H1 (cell line): ENCODE results near the gene NDST4. TPM values are rescaled to one million over a fixed set of nuclear protein-coding genes. Genes with fewer than 3 reads are reported as not detected.

Experiments used
- CTCF ChIA-PET: fragments of 300-600 bp; sonication (Branson Sonifier 250); formaldehyde crosslinking; loops from one replicate; lab custom pipeline; 2021; ENCODE audit not compliant: partially characterized antibody; lab: Charles Lee
- POLR2A ChIA-PET: fragments of 300-600 bp; sonication (Branson Sonifier 250); formaldehyde crosslinking; loops from one replicate; lab custom pipeline; 2021; ENCODE audit warnings: inconsistent platforms; ENCODE audit not compliant: partially characterized antibody; lab: Charles Lee
- DNase-seq, 2 experiments: peaks; one replicate each; pipeline versions ENCODE4 v3.0.0 to v3.0.0-alpha.2; 2010 to 2022; ENCODE audit warnings: low spot score in 2 of 2, low read depth in 1 of 2, mixed read lengths in 1 of 2
- FAIRE-seq: peaks from 2 replicates; lab custom pipeline; 2011; peaks lifted over from hg19 to GRCh38; lab: Jason Lieb, UNC
- H2AFZ ChIP-seq: 2 replicates; pipeline ENCODE4 v1.8.1; 2012; ENCODE audit warnings: low read length, inconsistent platforms
- H2AK5ac ChIP-seq: 2 replicates; pipeline ENCODE4 v1.6.1; 2013; ENCODE audit warnings: low read depth, low read length
- H2BK120ac ChIP-seq: replicated peaks from 2 replicates; pipeline ENCODE3; 2013; ENCODE audit warnings: low read depth, low read length, inconsistent platforms
- H2BK12ac ChIP-seq: 2 replicates; pipeline ENCODE4 v1.6.1; 2013; ENCODE audit warnings: low read depth, low read length
- H2BK15ac ChIP-seq: 2 replicates; pipeline ENCODE4 v1.6.1; 2013; ENCODE audit warnings: low read length
- H2BK20ac ChIP-seq: 2 replicates; pipeline ENCODE4 v1.6.1; 2013; ENCODE audit warnings: low read length
- H2BK5ac ChIP-seq: 2 replicates; pipeline ENCODE4 v1.6.1; 2013; ENCODE audit warnings: low read depth, low read length
- H3K14ac ChIP-seq: 2 replicates; pipeline ENCODE4 v1.6.1; 2013; ENCODE audit warnings: inconsistent platforms; ENCODE audit not compliant: insufficient read length
- H3K18ac ChIP-seq: 2 replicates; pipeline ENCODE4 v1.6.1; 2013; ENCODE audit warnings: low read length; ENCODE audit errors: extremely low read depth
- H3K23ac ChIP-seq: 2 replicates; pipeline ENCODE4 v1.6.1; 2013; ENCODE audit warnings: inconsistent platforms; ENCODE audit not compliant: insufficient read length
- H3K23me2 ChIP-seq: 2 replicates; pipeline ENCODE4 v1.6.1; 2013; ENCODE audit warnings: low read depth, low read length
- H3K27ac ChIP-seq: 2 replicates; pipeline ENCODE4 v1.6.1; 2011; ENCODE audit warnings: low read depth, low read length, inconsistent platforms
- H3K27me3 ChIP-seq, 4 experiments: replicated peaks in 1 of 4; 1 replicate in 1 of 4; 2 replicates in 3 of 4; pipeline versions ENCODE4 v1.6.1 to v1.8.1; 2011 to 2013; ENCODE audit warnings: low read length in 3 of 4, mild to moderate bottlenecking in 3 of 4, inconsistent platforms in 2 of 4, mixed read lengths in 2 of 4, moderate library complexity in 1 of 4; ENCODE audit not compliant: control insufficient read depth in 3 of 4, insufficient read depth in 3 of 4; ENCODE audit errors: extremely low read depth in 1 of 4
- H3K36me3 ChIP-seq, 4 experiments: 2 replicates each; pipeline versions ENCODE4 v1.6.1 to v1.8.1; 2011 to 2013; ENCODE audit warnings: mild to moderate bottlenecking in 4 of 4, low read length in 3 of 4, moderate library complexity in 2 of 4, control low read depth in 1 of 4, inconsistent platforms in 1 of 4; ENCODE audit not compliant: insufficient read depth in 4 of 4, control insufficient read depth in 2 of 4
- H3K4ac ChIP-seq: replicated peaks from 2 replicates; pipeline ENCODE3; 2013; ENCODE audit warnings: low read length, low read depth, mixed read lengths, inconsistent platforms; ENCODE audit not compliant: insufficient read length
- H3K4me1 ChIP-seq, 4 experiments: replicated peaks in 1 of 4; 1 replicate in 1 of 4; 2 replicates in 3 of 4; pipeline versions ENCODE4 v1.6.1 to v1.8.1; 2011 to 2013; ENCODE audit warnings: low read length in 3 of 4, inconsistent platforms in 2 of 4, mixed read lengths in 1 of 4; ENCODE audit not compliant: insufficient read depth in 4 of 4, control insufficient read depth in 3 of 4
- H3K4me2 ChIP-seq, 2 experiments: 2 replicates each; pipeline versions ENCODE4 v1.6.1 to v1.8.1; 2011 to 2013; ENCODE audit warnings: low read depth in 2 of 2, low read length in 2 of 2, control low read depth in 1 of 2, inconsistent platforms in 1 of 2, mild to moderate bottlenecking in 1 of 2; ENCODE audit not compliant: insufficient read depth in 1 of 2
- H3K4me3 ChIP-seq, 4 experiments: fragments of 200-600, 300-600 bp in 1 of 4; sonication (generic), shearing (Covaris generic), sonication (Bioruptor Twin) in 1 of 4; 2 replicates each; pipeline versions ENCODE4 v1.5.1 to v1.8.1; 2011 to 2016; ENCODE audit warnings: low read length in 4 of 4, low read depth in 3 of 4, control low read depth in 2 of 4, inconsistent platforms in 2 of 4, mild to moderate bottlenecking in 2 of 4, mixed read lengths in 1 of 4, moderate library complexity in 1 of 4; ENCODE audit not compliant: insufficient read depth in 2 of 4; ENCODE audit errors: extremely low read depth in 1 of 4
- H3K56ac ChIP-seq: replicated peaks from 2 replicates; pipeline ENCODE3; 2013; ENCODE audit warnings: low read depth, mild to moderate bottlenecking, mixed read lengths, low read length, inconsistent platforms; ENCODE audit not compliant: insufficient read length
- H3K79me1 ChIP-seq: 2 replicates; pipeline ENCODE4 v1.6.1; 2013; ENCODE audit warnings: low read depth, low read length, control low read depth
- H3K79me2 ChIP-seq, 2 experiments: 2 replicates each; pipeline versions ENCODE4 v1.6.1 to v1.8.1; 2012 to 2013; ENCODE audit warnings: low read length in 2 of 2, mild to moderate bottlenecking in 2 of 2, inconsistent platforms in 1 of 2; ENCODE audit not compliant: insufficient read depth in 2 of 2, control insufficient read depth in 1 of 2
- H3K9ac ChIP-seq, 4 experiments: replicated peaks in 1 of 4; 1 replicate in 1 of 4; 2 replicates in 3 of 4; pipeline versions ENCODE4 v1.6.1 to v1.8.1; 2011 to 2013; ENCODE audit warnings: low read depth in 3 of 4, low read length in 3 of 4, control low read depth in 2 of 4, mild to moderate bottlenecking in 2 of 4, moderate library complexity in 2 of 4, inconsistent platforms in 1 of 4; ENCODE audit errors: extremely low read depth in 1 of 4
- H3K9me3 ChIP-seq, 2 experiments: 2 replicates each; pipeline versions ENCODE4 v1.6.1 to v1.8.1; 2012 to 2013; ENCODE audit warnings: mild to moderate bottlenecking in 2 of 2, moderate library complexity in 2 of 2, control low read depth in 1 of 2, inconsistent platforms in 1 of 2, low read depth in 1 of 2, low read length in 1 of 2, mixed read lengths in 1 of 2; ENCODE audit not compliant: insufficient read depth in 2 of 2
- H4K20me1 ChIP-seq, 2 experiments: replicated peaks in 1 of 2; 2 replicates each; pipeline versions ENCODE3 to v1.8.1; 2011 to 2013; ENCODE audit warnings: inconsistent platforms in 2 of 2, low read length in 2 of 2, mild to moderate bottlenecking in 1 of 2; ENCODE audit not compliant: insufficient read depth in 2 of 2, control insufficient read depth in 1 of 2
- H4K5ac ChIP-seq: 2 replicates; pipeline ENCODE4 v1.6.1; 2013; ENCODE audit warnings: low read length, low read depth, mixed read lengths, inconsistent platforms; ENCODE audit not compliant: insufficient read length
- H4K8ac ChIP-seq: 2 replicates; pipeline ENCODE4 v1.8.0; 2013; ENCODE audit warnings: mild to moderate bottlenecking, moderate library complexity, low read length, inconsistent platforms; ENCODE audit not compliant: insufficient read depth; ENCODE audit errors: extremely low read depth
- H4K91ac ChIP-seq: replicated peaks from 2 replicates; pipeline ENCODE3; 2013; ENCODE audit warnings: low read length, mixed read lengths, inconsistent platforms; ENCODE audit not compliant: insufficient read length
- HDAC6 ChIP-seq: IDR thresholded peaks from one replicate; pipeline ENCODE4 v1.7.1; 2012; ENCODE audit warnings: low read depth, mild to moderate bottlenecking, inconsistent platforms, low read length, moderate library complexity
- RFX5 ChIP-seq: IDR thresholded peaks from 2 replicates; pipeline ENCODE4 v1.6.1; 2011; ENCODE audit warnings: low read depth, low read length, improper control_type of control experiment, borderline replicate concordance
- RXRA ChIP-seq: IDR thresholded peaks from 2 replicates; pipeline ENCODE4 v1.6.1; 2011; ENCODE audit warnings: low read depth, mild to moderate bottlenecking, low read length, moderate library complexity; ENCODE audit not compliant: insufficient read depth
- polyA plus RNA-seq, 7 experiments: library from polyadenylated mRNA; depleted of rRNA in 3 of 7; stranded (reverse) in 5 of 7; unstranded in 2 of 7; fragments of >200 nt in 5 of 7; fragments of 200-250 nt in 2 of 7; gene quantifications; 1 replicate in 5 of 7; 2 replicates in 1 of 7; 4 replicates in 1 of 7; pipeline versions ENCODE4 v1.2.1 to v1.2.3, GENCODE V29; 2011 to 2013; ENCODE audit warnings: missing spikeins in 2 of 7, mixed read lengths in 2 of 7
- total RNA-seq: library from RNA; stranded (reverse); fragmentation: NEBNext Ultra II Directional; extraction: Animal tissue kit (Norgen Biotek cat#: 25700); gene quantifications from 2 replicates; pipeline ENCODE4 v1.2.1, GENCODE V29; 2021

Gene NDST4
- total and polyA plus RNA-seq, 2 of the 8 experiments (the other 6 are each of a cell fraction or from before 2014, with no cell fraction given): 0.02 TPM; not detected in 1

DNA sequence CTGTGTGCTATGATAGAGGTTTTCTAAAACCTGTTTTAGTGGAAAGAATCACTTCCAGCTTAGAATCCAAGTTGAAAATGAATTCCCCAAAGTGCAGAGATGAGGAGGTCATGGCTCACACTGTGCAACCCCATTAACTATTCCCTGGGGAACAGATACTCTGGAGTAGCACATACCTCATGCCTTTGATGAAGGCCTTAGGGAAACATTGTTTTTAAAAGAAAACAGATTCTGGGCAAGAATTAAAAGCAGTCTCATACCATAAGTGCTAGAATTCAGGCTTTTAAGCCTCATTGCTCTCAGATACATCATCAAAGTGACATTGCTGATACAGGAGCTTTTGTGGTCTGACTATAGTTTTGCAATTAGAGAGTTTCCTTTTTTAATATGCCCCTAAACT lies 115.1 kb downstream of the NDST4 start:
- H3K27me3 ChIP-seq: no peaks in the 10 kb centered on the region
- DNase-seq (no peak), FAIRE-seq (no peak)
- H3K4me3 ChIP-seq: no peak overlapping the region
- no peak overlapping the region for H4K5ac ChIP-seq
- no peak overlapping the region for H3K4ac ChIP-seq
- no peak overlapping the region for H2BK5ac ChIP-seq
- H3K4me1 ChIP-seq: no peaks in the 10 kb centered on the region
- H3K79me1 ChIP-seq: no peaks in the 10 kb centered on the region
- no peak overlapping the region for H2AFZ ChIP-seq
- POLR2A ChIA-PET: no interaction called here
- no peak for TF ChIP-seq RXRA
- no peak for TF ChIP-seq HDAC6
- no peak for TF ChIP-seq RFX5
- no peak overlapping the region for H3K14ac ChIP-seq
- H4K91ac ChIP-seq: no peak overlapping the region
- H3K18ac ChIP-seq: no peak overlapping the region
- no peak overlapping the region for H2BK120ac ChIP-seq
- no peaks in the 10 kb centered on the region for H3K9me3 ChIP-seq
- no peak overlapping the region for H3K4me2 ChIP-seq
- CTCF ChIA-PET: no interaction called here
- no peak overlapping the region for H4K8ac ChIP-seq
- no peaks in the 10 kb centered on the region for H4K20me1 ChIP-seq
- no peak overlapping the region for H3K27ac ChIP-seq
- H2BK12ac ChIP-seq: no peak overlapping the region
- H2BK20ac ChIP-seq: no peak overlapping the region
- H2BK15ac ChIP-seq: no peak overlapping the region
- H3K23me2 ChIP-seq: no peaks in the 10 kb centered on the region
- no peaks in the 10 kb centered on the region for H3K79me2 ChIP-seq
- no peak overlapping the region for H2AK5ac ChIP-seq
- H3K56ac ChIP-seq: no peak overlapping the region
- H3K9ac ChIP-seq: no peak overlapping the region
- no peaks in the 10 kb centered on the region for H3K36me3 ChIP-seq
- H3K23ac ChIP-seq: no peak overlapping the region
